HG02678 (cell line): Measurements from ENCODE around the gene AMZ2.
"Not testable (repeated sequence)": the region's sequence is repeated elsewhere in the genome, so short reads cannot be mapped to it uniquely, and the experiment has no call there.

ENCODE experiments used
- ATAC-seq: cut with Tn5 transposase; IDR thresholded peaks from one replicate; pipeline ENCODE4 v1.9.1; 2021; ENCODE audit warnings: mild to moderate bottlenecking, moderate library complexity; ENCODE audit not compliant: unreplicated experiment

Gene AMZ2

DNA sequence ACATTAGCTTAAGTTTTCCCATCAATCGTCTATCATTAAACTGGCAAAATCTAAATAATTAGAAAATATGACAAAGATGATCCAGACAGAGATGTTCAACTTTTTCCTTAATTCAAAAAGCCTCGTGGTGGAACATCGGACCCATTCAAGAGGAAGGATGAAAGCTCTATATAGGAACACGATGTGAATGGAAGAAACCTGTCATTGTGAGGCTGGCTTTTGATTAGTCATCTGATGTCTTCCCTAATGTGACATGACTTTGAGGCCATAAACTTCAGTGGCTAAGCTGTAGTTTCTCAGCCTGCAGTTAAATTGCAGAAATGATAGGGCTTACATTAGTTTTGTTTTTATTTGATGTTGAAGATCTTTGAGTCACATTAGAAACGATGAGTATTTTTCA is 1.0 kb downstream of the AMZ2 start:
- ATAC-seq = no peak

GRCh38 chr17:68249354-68249765 is 1.5 kb downstream of the AMZ2 start:
- ATAC-seq = no peak

GRCh38 chr17:68253426-68253825 is 5.6 kb downstream of the AMZ2 start:
- not testable (repeated sequence) for ATAC-seq

DNA sequence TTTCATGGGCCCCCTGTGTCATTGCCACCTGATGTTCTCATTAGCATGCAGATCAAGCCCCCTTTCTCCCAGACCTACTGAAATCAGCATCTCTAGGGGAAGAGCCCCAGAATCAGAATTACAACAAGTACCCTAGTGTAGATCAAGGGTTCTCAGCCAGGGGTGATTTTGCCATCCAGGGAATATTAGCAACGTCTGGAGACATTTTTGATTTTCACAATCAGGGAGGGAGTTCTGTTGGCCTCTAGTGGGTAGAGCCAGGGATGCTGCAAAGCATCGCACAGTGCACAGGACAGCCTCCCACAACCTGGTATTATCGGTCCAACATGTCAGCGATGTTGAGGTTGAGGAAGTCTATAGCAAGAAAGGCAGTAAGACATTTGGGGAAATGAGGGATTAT is 7.3 kb downstream of the AMZ2 start:
- ATAC-seq = no peak

- no peak for ATAC-seq
These were observed 8.1 kb downstream of the AMZ2 start for GRCh38 chr17:68255731-68256538.

DNA sequence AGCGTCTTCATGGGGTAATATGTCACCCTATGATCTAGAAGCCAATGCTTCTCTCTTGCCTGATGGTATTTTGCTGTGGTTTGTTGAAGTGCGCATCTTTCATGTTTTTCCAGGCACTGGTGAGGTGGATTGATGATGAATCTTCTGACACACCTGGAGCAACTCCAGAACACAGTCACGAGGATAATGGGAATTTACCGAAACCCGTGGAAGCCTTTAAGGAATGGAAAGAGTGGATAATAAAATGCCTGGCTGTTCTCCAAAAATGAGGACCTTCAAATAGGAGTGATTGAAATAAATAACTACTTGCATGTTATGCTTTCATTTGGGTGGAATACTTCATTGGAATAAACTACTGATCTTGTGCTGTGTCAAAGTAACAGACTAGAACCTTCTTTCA is 8.9 kb downstream of the AMZ2 start:
- not testable (repeated sequence) for ATAC-seq

GRCh38 chr17:68257934-68258333 is 10.1 kb downstream of the AMZ2 start:
- ATAC-seq = no peak

- peak; percentile 90 for ATAC-seq
These were observed 11.2 kb downstream of the AMZ2 start for GRCh38 chr17:68258890-68259647.

DNA sequence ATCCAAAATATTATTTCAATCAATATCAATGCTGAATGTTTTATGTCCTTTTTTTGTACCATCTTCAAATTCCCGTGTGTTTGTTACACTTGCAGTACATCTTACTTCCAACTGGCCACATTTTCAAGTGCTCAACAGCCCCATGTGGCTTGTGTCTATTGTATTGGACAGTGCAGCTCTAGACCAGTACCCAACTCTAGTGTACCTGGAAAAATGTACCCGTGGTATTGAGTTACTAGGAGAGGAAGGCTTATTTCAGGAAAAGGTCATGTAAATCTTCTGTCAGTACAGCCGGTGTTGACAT is 11.8 kb downstream of the AMZ2 start:
- not testable (repeated sequence) for ATAC-seq

- no peak for ATAC-seq
These were observed 12.4 kb downstream of the AMZ2 start for GRCh38 chr17:68260051-68260762.

DNA sequence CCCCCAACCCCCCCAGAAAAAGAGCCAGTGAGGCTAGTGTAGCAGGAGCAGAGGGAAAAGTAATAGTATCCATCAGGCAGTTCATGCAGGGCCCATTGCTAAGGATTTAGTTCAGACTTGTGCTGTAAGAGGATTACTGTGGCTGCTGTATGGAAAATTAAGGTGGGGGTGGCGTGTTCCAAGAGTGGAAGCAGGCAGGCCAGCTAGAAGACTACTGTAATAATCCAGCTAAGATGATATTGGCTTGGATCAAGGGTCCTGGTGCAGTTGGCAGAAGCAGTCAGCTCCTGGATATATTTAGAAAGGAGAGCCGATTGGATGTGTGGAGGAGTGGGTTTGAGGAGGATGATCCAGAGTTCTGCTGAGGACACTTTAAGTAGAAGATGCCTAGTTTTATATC is 14.6 kb downstream of the AMZ2 start:
- not testable (repeated sequence) for ATAC-seq

DNA sequence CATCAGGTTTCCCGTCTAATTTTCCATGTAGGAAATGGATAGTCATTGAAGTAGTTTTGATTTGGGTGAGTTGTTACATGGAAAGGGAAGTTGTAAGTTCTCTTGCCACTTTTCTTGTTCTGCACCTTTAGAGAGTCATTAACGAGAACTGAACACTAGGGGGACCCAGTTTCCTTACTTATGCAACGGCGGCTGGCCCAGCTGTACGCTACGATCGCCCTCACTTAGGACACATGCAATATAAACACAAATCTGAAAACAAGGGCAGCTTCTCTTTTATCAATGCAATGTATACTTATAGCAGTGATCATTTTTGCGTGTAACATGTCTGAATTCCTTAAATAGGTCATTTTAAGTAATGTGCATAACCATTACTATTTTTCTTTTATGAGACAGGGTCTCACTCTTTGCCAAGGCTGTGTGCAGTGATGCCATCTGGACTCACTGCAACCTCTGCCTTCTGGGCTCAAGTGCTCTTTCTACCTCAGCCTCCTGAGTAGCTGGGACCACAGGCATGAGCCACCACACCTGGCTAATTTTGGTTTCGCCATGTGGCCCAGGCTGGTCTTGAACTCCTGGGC is 15.3 kb downstream of the AMZ2 start:
- peak; percentile 51 for ATAC-seq

GRCh38 chr17:68265833-68266232 is 18.0 kb downstream of the AMZ2 start:
- ATAC-seq = not testable (repeated sequence)

DNA sequence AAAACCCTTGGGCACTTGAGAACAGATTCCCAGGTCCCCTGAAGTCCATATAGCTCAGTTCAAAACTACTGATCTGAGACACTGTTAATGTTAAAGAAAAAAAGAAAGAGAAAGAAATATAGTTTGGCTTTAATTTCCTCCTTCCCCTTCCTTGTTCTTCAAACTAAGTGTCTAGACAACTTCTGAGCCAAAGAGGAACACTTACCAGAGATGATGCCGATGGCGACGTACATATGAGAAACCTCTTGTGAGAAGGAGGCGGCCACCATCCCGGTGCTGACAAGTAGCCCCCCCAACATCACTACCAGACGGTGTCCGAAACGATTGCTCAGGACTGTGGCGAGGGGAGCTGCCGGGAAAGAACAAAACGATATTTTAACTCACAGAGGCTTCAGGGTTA is 25.9 kb downstream of the AMZ2 start:
- ATAC-seq = no peak

DNA sequence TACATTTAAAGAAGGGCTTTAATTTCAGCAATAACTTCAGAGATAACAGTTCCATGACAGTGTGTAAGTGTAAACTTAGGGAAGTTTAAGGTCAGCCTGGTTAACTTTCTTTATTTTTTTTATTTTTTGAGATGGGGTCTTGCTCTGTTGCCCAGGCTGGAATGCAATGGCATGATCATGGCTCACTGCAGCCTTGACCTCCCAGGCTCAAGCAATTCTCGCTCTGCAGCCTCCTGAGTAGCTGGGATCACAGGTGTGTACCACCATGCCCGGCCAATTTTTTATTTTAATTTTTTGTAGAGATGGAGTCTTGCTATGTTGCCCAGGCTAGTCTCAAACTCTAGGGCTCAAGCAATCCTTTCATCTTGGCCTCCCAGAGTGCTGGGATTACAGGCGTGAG is 28.5 kb downstream of the AMZ2 start:
- ATAC-seq = not testable (repeated sequence)

DNA sequence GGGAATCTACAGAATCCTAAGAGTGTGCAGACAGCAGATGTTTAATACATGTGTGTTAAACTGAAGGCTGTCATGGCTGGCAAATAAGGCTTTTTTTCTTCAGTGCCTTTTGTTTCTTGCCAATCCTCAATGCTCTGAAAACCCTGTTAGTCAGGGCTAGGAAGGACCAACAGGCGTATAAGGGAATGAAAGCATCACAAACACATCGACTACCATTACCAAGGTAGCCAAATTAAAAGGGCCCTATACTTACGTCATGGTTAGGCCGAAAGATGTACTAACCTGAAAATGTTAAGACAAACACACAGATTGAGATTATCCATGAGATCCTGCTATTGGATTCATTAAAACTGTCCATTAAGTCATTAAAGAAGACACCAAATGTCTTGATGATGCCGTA is 30.0 kb downstream of the AMZ2 start:
- ATAC-seq = no peak

GRCh38 chr17:68281965-68282364 is 34.1 kb downstream of the AMZ2 start:
- ATAC-seq = not testable (repeated sequence)

DNA sequence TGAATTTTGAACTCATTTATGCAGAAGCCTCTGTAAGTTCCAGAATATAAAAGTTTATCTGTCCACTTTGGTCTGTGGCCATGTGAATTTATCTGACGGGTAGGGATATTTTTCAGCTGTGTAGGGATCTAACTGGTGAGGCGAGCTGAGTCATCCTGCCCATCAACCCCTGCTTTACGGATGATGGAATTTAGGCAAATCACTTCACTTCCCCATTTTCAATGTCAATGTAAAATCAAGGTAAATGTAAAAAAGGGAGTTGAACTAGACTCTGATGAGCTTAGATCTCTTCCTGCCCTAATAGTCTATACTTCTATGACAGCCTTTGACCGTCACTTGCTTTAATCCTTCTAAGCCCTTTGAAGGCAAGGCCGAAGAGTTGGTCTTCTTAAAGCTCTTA is 40.5 kb downstream of the AMZ2 start:
- ATAC-seq = no peak

DNA sequence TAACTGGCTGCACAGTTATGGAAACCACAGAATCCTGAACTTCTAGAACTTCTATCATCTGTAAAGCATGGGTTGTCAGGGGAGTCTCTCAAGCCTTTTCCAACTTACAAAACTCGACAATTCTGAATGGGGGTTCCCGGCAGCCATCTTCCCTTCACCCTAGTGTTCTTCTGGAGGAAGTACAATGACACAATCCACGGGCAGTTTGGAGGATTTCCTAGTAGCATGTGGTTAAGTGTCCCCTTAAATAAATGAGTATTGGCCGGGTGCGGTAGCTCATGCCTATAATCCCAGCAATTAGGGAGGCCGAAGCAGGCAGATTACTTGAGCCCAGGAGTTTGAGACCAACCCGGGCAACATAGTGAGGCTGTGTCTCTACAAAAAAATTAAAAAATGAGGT is 41.0 kb downstream of the AMZ2 start:
- no peak for ATAC-seq

- no peak for ATAC-seq
These were observed 41.6 kb downstream of the AMZ2 start for GRCh38 chr17:68289473-68289872.

GRCh38 chr17:68289936-68290267 is 42.1 kb downstream of the AMZ2 start:
- no peak for ATAC-seq
